ENCODE measurements around the gene ASB2.

Gene ASB2

GRCh38 chr14:93926245-93926872 lies 50.0 kb downstream of the ASB2 start:
- no peak for DNase-seq

- DNase-seq, result no peak
These were observed 50.9 kb downstream of the ASB2 start for GRCh38 chr14:93925374-93925895.

- no peak for DNase-seq
These were observed 51.6 kb downstream of the ASB2 start for GRCh38 chr14:93924592-93925355.

- DNase-seq, result no peak
These were observed 52.7 kb downstream of the ASB2 start for GRCh38 chr14:93923626-93924025.

- DNase-seq, result no peak
These were observed 55.2 kb downstream of the ASB2 start for GRCh38 chr14:93921001-93921806.

- no peak for DNase-seq
These were observed 59.2 kb downstream of the ASB2 start for GRCh38 chr14:93917141-93917540.

GRCh38 chr14:93916498-93916897 lies 59.9 kb downstream of the ASB2 start:
- DNase-seq, result no peak

GRCh38 chr14:93915800-93916199 lies 60.6 kb downstream of the ASB2 start:
- no peak for DNase-seq

- DNase-seq, result no peak
These were observed 61.2 kb downstream of the ASB2 start for GRCh38 chr14:93915070-93915705.

- no peak for DNase-seq
These were observed 62.1 kb downstream of the ASB2 start for GRCh38 chr14:93914278-93914677.

- no peak for DNase-seq
These were observed 63.6 kb downstream of the ASB2 start for GRCh38 chr14:93912782-93913181.

GRCh38 chr14:93911975-93912615 lies 64.3 kb downstream of the ASB2 start:
- no peak for DNase-seq

- DNase-seq, result no peak
These were observed 66.8 kb downstream of the ASB2 start for GRCh38 chr14:93909429-93910128.

- peak; percentile 38 for DNase-seq
These were observed 69.7 kb downstream of the ASB2 start for GRCh38 chr14:93906341-93907329.

GRCh38 chr14:93905623-93906022 lies 70.7 kb downstream of the ASB2 start:
- DNase-seq, result no peak

GRCh38 chr14:93903342-93904184 lies 72.8 kb downstream of the ASB2 start:
- no peak for DNase-seq

- no peak for DNase-seq
These were observed 73.6 kb downstream of the ASB2 start for GRCh38 chr14:93902619-93903307.

GRCh38 chr14:93901813-93902212 lies 74.6 kb downstream of the ASB2 start:
- DNase-seq, result no peak

GRCh38 chr14:93898731-93899130 lies 77.6 kb downstream of the ASB2 start:
- DNase-seq, result peak; percentile 5
